GM18499 (cell line): ENCODE results near the gene TXNL4A.

Experiments used
- ATAC-seq: cut with Tn5 transposase; IDR thresholded peaks from one replicate; pipeline ENCODE4 v1.9.1; 2021; ENCODE audit warnings: moderate number of reproducible peaks; ENCODE audit not compliant: insufficient read depth, unreplicated experiment

TXNL4A gene

DNA sequence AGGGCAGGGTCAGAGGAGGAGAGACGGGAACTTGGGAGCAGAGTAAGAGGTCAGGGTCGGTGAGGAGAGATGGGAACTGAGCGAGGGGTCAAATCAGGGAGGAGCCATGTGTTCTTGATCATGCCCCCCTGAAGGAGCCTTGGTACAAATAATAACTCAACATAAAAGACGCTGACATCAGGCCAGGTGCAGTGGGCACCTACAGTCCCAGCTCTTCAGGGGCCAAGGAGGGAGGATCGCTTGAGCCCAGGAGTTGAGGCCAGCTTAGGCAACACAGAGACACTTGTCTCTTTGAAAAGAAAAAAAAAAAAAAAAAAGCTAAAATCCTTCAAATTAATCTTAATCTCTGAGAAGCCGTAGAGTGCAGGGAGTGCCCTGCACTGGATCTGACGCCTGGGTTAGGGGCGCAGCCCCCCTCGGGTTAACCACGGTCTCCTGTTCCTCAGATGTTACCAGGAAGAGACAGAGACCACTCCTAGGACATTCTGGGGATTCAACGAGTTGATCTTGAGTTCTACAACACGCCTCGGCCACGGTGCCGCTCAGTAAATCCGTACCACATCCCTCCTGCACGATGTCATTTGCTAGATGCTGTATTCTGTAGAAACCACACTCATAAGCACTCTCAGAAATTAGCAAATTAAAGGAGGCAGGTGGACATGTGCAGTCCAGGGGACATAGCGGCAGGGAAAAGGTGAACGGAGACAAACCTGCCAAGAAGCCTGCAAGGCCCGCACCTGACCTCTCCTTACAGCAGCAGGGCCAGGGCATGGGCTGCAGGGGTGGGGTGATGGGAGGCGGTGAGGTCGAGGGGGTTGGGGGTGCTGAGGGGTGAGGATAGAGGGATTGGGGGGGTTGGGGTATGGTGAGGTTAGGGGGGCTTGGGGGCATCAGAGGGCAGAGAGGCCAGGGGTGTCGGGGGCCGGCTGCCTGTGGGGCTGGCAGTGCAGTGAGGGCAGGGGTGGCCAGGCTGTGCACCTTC lies 66.1 kb downstream of the TXNL4A start:
- no peak for ATAC-seq
